Sigmoid colon (tissue), 4 donors: ENCODE measurements around the gene SAMD9.

Experiments used
- EP300 ChIP-seq, 4 donors: sonication (generic); formaldehyde crosslinking; IDR thresholded peaks; one replicate each; pipeline ENCODE4 v1.6.1; 2017; ENCODE audit warnings: antibody characterized with exemption in 4 of 4
- POLR2A ChIP-seq, 2 donors: fragments of 450-650 bp; IDR thresholded peaks; one replicate each; pipeline ENCODE4 v1.6.1; 2016; ENCODE audit warnings: antibody characterized with exemption in 2 of 2, mild to moderate bottlenecking in 2 of 2, moderate library complexity in 2 of 2
- POLR2AphosphoS5 ChIP-seq, 4 donors: sonication (generic); formaldehyde crosslinking; IDR thresholded peaks; one replicate each; pipeline ENCODE4 v1.6.1; 2017; ENCODE audit warnings: antibody characterized with exemption in 4 of 4
- TF ChIP-seq, protein P1 (sequence below), 4 experiments: fragments of 450-650 bp in 3 of 4; fragments of 200-600 bp in 1 of 4; IDR thresholded peaks; one replicate each; pipeline ENCODE4 v1.5.1; 2016 to 2019; ENCODE audit warnings: antibody characterized with exemption in 4 of 4, mild to moderate bottlenecking in 3 of 4, moderate library complexity in 2 of 4

DNA sequence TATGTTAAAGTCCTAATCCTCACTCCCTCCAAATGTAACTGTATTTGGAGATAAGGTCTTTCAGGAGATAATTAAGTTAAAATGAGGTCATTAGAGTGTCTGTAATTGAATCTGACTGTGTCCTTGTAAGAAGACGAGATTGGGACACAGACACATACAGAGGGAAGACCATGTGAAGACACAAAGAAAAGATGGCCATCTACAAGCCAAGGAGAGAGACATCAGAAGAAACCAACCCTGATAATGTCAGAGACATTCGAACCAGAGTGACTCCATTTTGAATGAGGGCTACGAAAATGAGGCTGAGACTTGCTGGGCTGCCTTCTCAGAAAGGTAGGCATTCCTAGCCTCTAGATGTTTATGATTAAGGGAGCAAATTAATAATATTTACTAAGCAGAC lies 30.9 kb upstream of the SAMD9 start:
- TF ChIP-seq POLR2A (IDR thresholded peaks at IDR 0.05) (no peak), POLR2AphosphoS5 (IDR thresholded peaks at IDR 0.05) (no peak), EP300 (IDR thresholded peaks at IDR 0.05) (no peak)
- TF ChIP-seq, protein P1, sequence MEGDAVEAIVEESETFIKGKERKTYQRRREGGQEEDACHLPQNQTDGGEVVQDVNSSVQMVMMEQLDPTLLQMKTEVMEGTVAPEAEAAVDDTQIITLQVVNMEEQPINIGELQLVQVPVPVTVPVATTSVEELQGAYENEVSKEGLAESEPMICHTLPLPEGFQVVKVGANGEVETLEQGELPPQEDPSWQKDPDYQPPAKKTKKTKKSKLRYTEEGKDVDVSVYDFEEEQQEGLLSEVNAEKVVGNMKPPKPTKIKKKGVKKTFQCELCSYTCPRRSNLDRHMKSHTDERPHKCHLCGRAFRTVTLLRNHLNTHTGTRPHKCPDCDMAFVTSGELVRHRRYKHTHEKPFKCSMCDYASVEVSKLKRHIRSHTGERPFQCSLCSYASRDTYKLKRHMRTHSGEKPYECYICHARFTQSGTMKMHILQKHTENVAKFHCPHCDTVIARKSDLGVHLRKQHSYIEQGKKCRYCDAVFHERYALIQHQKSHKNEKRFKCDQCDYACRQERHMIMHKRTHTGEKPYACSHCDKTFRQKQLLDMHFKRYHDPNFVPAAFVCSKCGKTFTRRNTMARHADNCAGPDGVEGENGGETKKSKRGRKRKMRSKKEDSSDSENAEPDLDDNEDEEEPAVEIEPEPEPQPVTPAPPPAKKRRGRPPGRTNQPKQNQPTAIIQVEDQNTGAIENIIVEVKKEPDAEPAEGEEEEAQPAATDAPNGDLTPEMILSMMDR (IDR thresholded peaks at IDR 0.05) = no peak
